Mesenchymal stem cell (in vitro differentiated cells and primary cell): ENCODE data around the gene NPAS3.
"Not testable (repeated sequence)": the region's sequence is repeated elsewhere in the genome, so short reads cannot be mapped to it uniquely, and the experiment has no call there.

Source experiments
- DNase-seq: peaks from one replicate; pipeline ENCODE4 v3.0.0-alpha.2; 2013
- H2AFZ ChIP-seq: one replicate; pipeline ENCODE4 v1.6.1; 2013; ENCODE audit warnings: low read depth, mild to moderate bottlenecking, control low read depth, inconsistent platforms, low read length, moderate library complexity
- H2AK5ac ChIP-seq: 2 replicates; pipeline ENCODE4 v1.6.1; 2013; ENCODE audit warnings: low read length, moderate library complexity, mild to moderate bottlenecking, inconsistent platforms; ENCODE audit not compliant: severe bottlenecking
- H2BK120ac ChIP-seq: one replicate; pipeline ENCODE4 v1.6.1; 2013; ENCODE audit warnings: low read depth, mild to moderate bottlenecking, inconsistent platforms, low read length, moderate library complexity
- H2BK12ac ChIP-seq, 2 experiments: one replicate each; pipeline ENCODE4 v1.6.1; 2013; ENCODE audit warnings: inconsistent platforms in 2 of 2, low read length in 2 of 2, mild to moderate bottlenecking in 2 of 2, moderate library complexity in 2 of 2, control low read depth in 1 of 2
- H2BK15ac ChIP-seq: one replicate; pipeline ENCODE4 v1.6.1; 2013; ENCODE audit warnings: mild to moderate bottlenecking, low read depth, inconsistent platforms; ENCODE audit not compliant: poor library complexity, severe bottlenecking
- H2BK5ac ChIP-seq: 2 replicates; pipeline ENCODE4 v1.6.1; 2013; ENCODE audit warnings: low read depth, mild to moderate bottlenecking, low read length, control low read depth, inconsistent platforms; ENCODE audit not compliant: poor library complexity, severe bottlenecking
- H3K14ac ChIP-seq, 2 experiments: one replicate each; pipeline ENCODE4 v1.6.1; 2013; ENCODE audit warnings: inconsistent platforms in 2 of 2, low read length in 2 of 2, control low read depth in 1 of 2, mild to moderate bottlenecking in 1 of 2, moderate library complexity in 1 of 2
- H3K18ac ChIP-seq, 2 experiments: one replicate each; pipeline ENCODE4 v1.6.1; 2013; ENCODE audit warnings: inconsistent platforms in 2 of 2, low read length in 2 of 2, control low read depth in 1 of 2, low read depth in 1 of 2, mild to moderate bottlenecking in 1 of 2
- H3K23ac ChIP-seq, 2 experiments: one replicate each; pipeline ENCODE4 v1.6.1; 2013; ENCODE audit warnings: inconsistent platforms in 2 of 2, low read length in 2 of 2, mild to moderate bottlenecking in 2 of 2, moderate library complexity in 2 of 2, control low read depth in 1 of 2
- H3K27ac ChIP-seq: 2 replicates; pipeline ENCODE4 v1.5.1; 2013; ENCODE audit warnings: mild to moderate bottlenecking, moderate library complexity, low read length, control low read depth, inconsistent platforms; ENCODE audit not compliant: poor library complexity, severe bottlenecking
- H3K27me3 ChIP-seq, 2 experiments: 2 replicates each; pipeline versions ENCODE4 v1.6.1 to v1.7.0; 2013; ENCODE audit warnings: low read length in 2 of 2, mild to moderate bottlenecking in 2 of 2, moderate library complexity in 2 of 2, control low read depth in 1 of 2, inconsistent platforms in 1 of 2; ENCODE audit not compliant: control insufficient read depth in 1 of 2, insufficient read depth in 1 of 2
- H3K36me3 ChIP-seq, 2 experiments: 2 replicates each; pipeline versions ENCODE4 v1.6.1 to v1.7.0; 2013; ENCODE audit warnings: low read length in 2 of 2, control low read depth in 1 of 2, inconsistent platforms in 1 of 2, low read depth in 1 of 2, mild to moderate bottlenecking in 1 of 2; ENCODE audit not compliant: insufficient read depth in 2 of 2, control insufficient read depth in 1 of 2
- H3K4ac ChIP-seq, 2 experiments: one replicate each; pipeline ENCODE4 v1.6.1; 2013; ENCODE audit warnings: inconsistent platforms in 2 of 2, low read length in 2 of 2, mild to moderate bottlenecking in 2 of 2, moderate library complexity in 2 of 2, control low read depth in 1 of 2, low read depth in 1 of 2
- H3K4me1 ChIP-seq: 2 replicates; pipeline ENCODE4 v1.6.1; 2013; ENCODE audit warnings: low read depth, low read length, control low read depth; ENCODE audit not compliant: control insufficient read depth, insufficient read depth
- H3K4me2 ChIP-seq: 2 replicates; pipeline ENCODE4 v1.6.1; 2013; ENCODE audit warnings: low read length, mild to moderate bottlenecking, inconsistent platforms; ENCODE audit not compliant: poor library complexity, severe bottlenecking
- H3K4me3 ChIP-seq, 2 experiments: 2 replicates each; pipeline versions ENCODE4 v1.5.1 to v1.7.0; 2013; ENCODE audit warnings: low read length in 2 of 2, mild to moderate bottlenecking in 2 of 2, control low read depth in 1 of 2, low read depth in 1 of 2; ENCODE audit not compliant: insufficient read depth in 1 of 2
- H3K79me1 ChIP-seq: replicated peaks from 2 replicates; pipeline ENCODE4 v1.6.1; 2013; ENCODE audit warnings: mild to moderate bottlenecking, control low read depth, low read length, inconsistent platforms; ENCODE audit not compliant: poor library complexity, severe bottlenecking
- H3K9ac ChIP-seq: 2 replicates; pipeline ENCODE4 v1.7.0; 2013; ENCODE audit warnings: mild to moderate bottlenecking, low read length, moderate library complexity
- H3K9me3 ChIP-seq: 2 replicates; pipeline ENCODE4 v1.7.0; 2013; ENCODE audit warnings: mild to moderate bottlenecking, low read length; ENCODE audit not compliant: control insufficient read depth
- H4K8ac ChIP-seq: one replicate; pipeline ENCODE4 v1.6.1; 2013; ENCODE audit warnings: inconsistent platforms, mild to moderate bottlenecking, low read length, moderate library complexity
- H4K91ac ChIP-seq: one replicate; pipeline ENCODE4 v1.6.1; 2013; ENCODE audit warnings: mild to moderate bottlenecking, low read length, inconsistent platforms
- WGBS: methylation state at CpG from one replicate; pipeline ENCODE4 v1.1.7; 2013; ENCODE audit warnings: mixed read lengths; 5-methylcytosine and 5-hydroxymethylcytosine counted together

The NPAS3 gene

GRCh38 chr14:33073023-33073422, 134.3 kb downstream of the NPAS3 start:
- H4K91ac ChIP-seq: no peak overlapping the region
- H2AFZ ChIP-seq: no peak overlapping the region
- H3K9me3 ChIP-seq: no peaks in the 10 kb centered on the region
- H3K4me3 ChIP-seq: no peak overlapping the region
- 77% methylated on average over 1 of the region's 1 CpG for WGBS
- no peak for DNase-seq
- H3K4me2 ChIP-seq: no peak overlapping the region
- no peak overlapping the region for H2AK5ac ChIP-seq
- H3K18ac ChIP-seq: no peak overlapping the region
- no peak overlapping the region for H3K23ac ChIP-seq
- no peaks in the 10 kb centered on the region for H3K27me3 ChIP-seq
- H2BK12ac ChIP-seq: no peak overlapping the region
- no peak overlapping the region for H3K9ac ChIP-seq
- H3K4ac ChIP-seq: no peak overlapping the region
- no peaks in the 10 kb centered on the region for H3K36me3 ChIP-seq
- H3K27ac ChIP-seq: no peak overlapping the region
- H3K79me1 ChIP-seq: no peaks in the 10 kb centered on the region
- no peak overlapping the region for H4K8ac ChIP-seq
- peaks cover 2% of the 10 kb centered on the region for H3K4me1 ChIP-seq
- no peak overlapping the region for H2BK15ac ChIP-seq
- no peak overlapping the region for H2BK5ac ChIP-seq
- H3K14ac ChIP-seq: no peak overlapping the region
- no peak overlapping the region for H2BK120ac ChIP-seq

- H3K9me3 ChIP-seq: no peaks in the 10 kb centered on the region
- 50% methylated on average over 1 of the region's 1 CpG for WGBS
Observed at GRCh38 chr14:33081259-33081658, 142.6 kb downstream of the NPAS3 start.

GRCh38 chr14:33085799-33086198, 147.1 kb downstream of the NPAS3 start:
- H3K4ac ChIP-seq: no peak overlapping the region
- H3K36me3 ChIP-seq: no peaks in the 10 kb centered on the region
- no peak overlapping the region for H2AK5ac ChIP-seq
- no peak overlapping the region for H4K8ac ChIP-seq
- H3K14ac ChIP-seq: no peak overlapping the region
- no peak overlapping the region for H4K91ac ChIP-seq
- H2BK5ac ChIP-seq: no peak overlapping the region
- no peaks in the 10 kb centered on the region for H3K4me1 ChIP-seq
- no peaks in the 10 kb centered on the region for H3K79me1 ChIP-seq
- H3K4me3 ChIP-seq: no peak overlapping the region
- H2BK15ac ChIP-seq: no peak overlapping the region
- no peak overlapping the region for H3K27ac ChIP-seq
- H2AFZ ChIP-seq: no peak overlapping the region
- no peak for DNase-seq
- 100% methylated on average over 1 of the region's 2 CpGs for WGBS
- no peak overlapping the region for H3K23ac ChIP-seq
- no peak overlapping the region for H3K9ac ChIP-seq
- H3K9me3 ChIP-seq: no peaks in the 10 kb centered on the region
- no peak overlapping the region for H2BK120ac ChIP-seq
- H3K4me2 ChIP-seq: no peak overlapping the region
- no peaks in the 10 kb centered on the region for H3K27me3 ChIP-seq
- no peak overlapping the region for H2BK12ac ChIP-seq
- H3K18ac ChIP-seq: no peak overlapping the region

More at GRCh38 chr14:33081259-33081658, 142.6 kb downstream of the NPAS3 start:
- no peak overlapping the region for H2BK12ac ChIP-seq
- H2AFZ ChIP-seq: no peak overlapping the region
- no peak overlapping the region for H3K4me2 ChIP-seq
- no peak overlapping the region for H3K27ac ChIP-seq
- peak; percentile 51 for DNase-seq
- H3K9ac ChIP-seq: no peak overlapping the region
- H3K18ac ChIP-seq: no peak overlapping the region
- H2BK120ac ChIP-seq: no peak overlapping the region
- no peak overlapping the region for H3K23ac ChIP-seq
- H4K91ac ChIP-seq: no peak overlapping the region
- H3K14ac ChIP-seq: no peak overlapping the region
- no peaks in the 10 kb centered on the region for H3K4me1 ChIP-seq
- no peak overlapping the region for H4K8ac ChIP-seq
- no peak overlapping the region for H3K4ac ChIP-seq
- no peaks in the 10 kb centered on the region for H3K79me1 ChIP-seq
- H3K27me3 ChIP-seq: no peaks in the 10 kb centered on the region
- H2BK5ac ChIP-seq: no peak overlapping the region
- no peaks in the 10 kb centered on the region for H3K36me3 ChIP-seq
- H3K4me3 ChIP-seq: no peak overlapping the region
- H2AK5ac ChIP-seq: no peak overlapping the region
- H2BK15ac ChIP-seq: no peak overlapping the region

- H2BK120ac ChIP-seq, H4K91ac ChIP-seq, H3K4ac ChIP-seq, H3K14ac ChIP-seq, H3K27me3 ChIP-seq, H3K23ac ChIP-seq, H3K4me1 ChIP-seq, H3K18ac ChIP-seq, H2AK5ac ChIP-seq, H2BK5ac ChIP-seq, H2BK12ac ChIP-seq, H3K9ac ChIP-seq, H3K4me3 ChIP-seq, DNase-seq, H2AFZ ChIP-seq, H3K9me3 ChIP-seq, H4K8ac ChIP-seq, H3K4me2 ChIP-seq, H3K36me3 ChIP-seq, H2BK15ac ChIP-seq, H3K27ac ChIP-seq, H3K79me1 ChIP-seq: not testable (repeated sequence)
- WGBS: 89% methylated on average over 11 of the region's 11 CpGs
Observed at GRCh38 chr14:33088274-33088673, 149.6 kb downstream of the NPAS3 start.
